Measurements from ENCODE around the gene IGLON5. TPM values are rescaled to one million over a fixed set of nuclear protein-coding genes. Genes with fewer than 3 reads are reported as not detected.
A peak's percentile ranks its signal among the peaks of the same experiment; 100 is the strongest.

The IGLON5 gene
- total and polyA plus RNA-seq, 2 experiments from 2014 or later = 5.0 to 29.1 TPM

GRCh38 chr19:51352783-51353360, 41.4 kb downstream of the IGLON5 start:
- no peak overlapping the region for H3K27ac ChIP-seq (ENCODE audit: low read depth)
- no peak overlapping the region for H2AFZ ChIP-seq
- no peaks in the 10 kb centered on the region for H3F3A ChIP-seq (replicated peaks; ENCODE audit: low read depth)
- H3K36me3 Mint-ChIP-seq (ENCODE audit: low read depth) = peaks cover 10% of the 10 kb centered on the region; the same call in 2 of the 3 replicates
- H3K4me1 ChIP-seq (ENCODE audit: insufficient read depth) = peaks cover 9% of the 10 kb centered on the region; the same call in 1 of the 2 replicates
- ATAC-seq (no peak), DNase-seq (ENCODE audit: low spot score) (no peak)
- no peaks in the 10 kb centered on the region for H3K36me3 ChIP-seq (ENCODE audit: insufficient read depth)
- no peaks in the 10 kb centered on the region for H3K9me2 ChIP-seq (ENCODE audit: insufficient read depth)
- H3K27me3 ChIP-seq (ENCODE audit: insufficient read depth) = no peaks in the 10 kb centered on the region
- no peak overlapping the region for H3K4me3 Mint-ChIP-seq
- H3K4me2 ChIP-seq = no peak overlapping the region
- H3K4me3 ChIP-seq = no peak overlapping the region
- H3K27ac Mint-ChIP-seq = no peak overlapping the region
- no peaks in the 10 kb centered on the region for H4K20me1 ChIP-seq (replicated peaks; ENCODE audit: insufficient read depth)
- TF ChIP-seq EZH2phosphoT487 (IDR thresholded peaks at IDR 0.05; ENCODE audit: unreplicated experiment) = no peak
- H3K79me2 ChIP-seq (replicated peaks; ENCODE audit: insufficient read depth) = no peaks in the 10 kb centered on the region
- H3K27me3 Mint-ChIP-seq (ENCODE audit: insufficient read depth, low read depth, poor library complexity) = peaks cover 2% of the 10 kb centered on the region
- peaks cover 13% of the 10 kb centered on the region for H3K4me1 Mint-ChIP-seq
- H3K9me3 Mint-ChIP-seq = no peaks in the 10 kb centered on the region

- H3K4me3 ChIP-seq = no peak overlapping the region
- no peaks in the 10 kb centered on the region for H3F3A ChIP-seq (replicated peaks; ENCODE audit: low read depth)
- DNase-seq (ENCODE audit: low spot score) = no peak
- no peak overlapping the region for H2AFZ ChIP-seq
- no peak overlapping the region for H3K27ac Mint-ChIP-seq
- H3K4me2 ChIP-seq = peak overlapping the region; percentile 67
- H3K9me2 ChIP-seq (ENCODE audit: insufficient read depth) = no peaks in the 10 kb centered on the region
- peaks cover 10% of the 10 kb centered on the region; the same call in 2 of the 3 replicates for H3K36me3 Mint-ChIP-seq (ENCODE audit: low read depth)
- H3K4me1 ChIP-seq (ENCODE audit: insufficient read depth) = peaks cover 9% of the 10 kb centered on the region; the same call in 1 of the 2 replicates
- peaks cover 13% of the 10 kb centered on the region for H3K4me1 Mint-ChIP-seq
- no peak overlapping the region for H3K4me3 Mint-ChIP-seq
- H3K79me2 ChIP-seq (replicated peaks; ENCODE audit: insufficient read depth) = no peaks in the 10 kb centered on the region
- H3K27ac ChIP-seq (ENCODE audit: low read depth) = no peak overlapping the region
- no peaks in the 10 kb centered on the region for H3K27me3 ChIP-seq (ENCODE audit: insufficient read depth)
- peak; percentile 71 for ATAC-seq
- peaks cover 2% of the 10 kb centered on the region for H3K27me3 Mint-ChIP-seq (ENCODE audit: insufficient read depth, low read depth, poor library complexity)
- no peaks in the 10 kb centered on the region for H4K20me1 ChIP-seq (replicated peaks; ENCODE audit: insufficient read depth)
- H3K9me3 Mint-ChIP-seq = no peaks in the 10 kb centered on the region
- H3K36me3 ChIP-seq (ENCODE audit: insufficient read depth) = no peaks in the 10 kb centered on the region
- TF ChIP-seq REST (IDR thresholded peaks at IDR 0.05; ENCODE audit: unreplicated experiment) = no peak
- no peak for TF ChIP-seq ZNF331 (CRISPR knock-in tag; IDR thresholded peaks at IDR 0.05; ENCODE audit: low read depth)
- TF ChIP-seq ZNF114 (CRISPR knock-in tag; IDR thresholded peaks at IDR 0.05) = no peak
- TF ChIP-seq NANOG (IDR thresholded peaks at IDR 0.05; ENCODE audit: borderline replicate concordance) = no peak
- TF ChIP-seq ZNF462 (CRISPR knock-in tag; IDR thresholded peaks at IDR 0.05) = no peak
- TF ChIP-seq STAT1 (IDR thresholded peaks at IDR 0.05; ENCODE audit: unreplicated experiment) = no peak
- TF ChIP-seq EZH2phosphoT487 (IDR thresholded peaks at IDR 0.05; ENCODE audit: unreplicated experiment) = no peak
- TF ChIP-seq CTCF (conservative IDR thresholded peaks at IDR 0.05; ENCODE audit: low read depth in 2 of 2) = no peak
Observed at GRCh38 chr19:51354103-51354741, 42.8 kb downstream of the IGLON5 start.

Data from GM23338 (cell line).